AG04449 (cell line): ENCODE measurements around the gene IL17RD.

ENCODE experiments used
- CTCF ChIA-PET: fragments of 350-600 bp; formaldehyde crosslinking; extraction: SDS; loops from one replicate; lab custom pipeline; 2021; ENCODE audit warnings: antibody characterized with exemption; lab: Yijun Ruan, JAX
- POLR2A ChIA-PET: fragments of 400-600, 350-600 bp; formaldehyde crosslinking; extraction: SDS; loops from one replicate; lab custom pipeline; 2020; ENCODE audit warnings: antibody characterized with exemption, inconsistent platforms; lab: Yijun Ruan, JAX
- DNase-seq: peaks from one replicate; pipeline ENCODE4 v3.0.0-alpha.2; 2010; ENCODE audit warnings: low read depth, low spot score
- H3K4me3 ChIP-seq: 2 replicates; pipeline ENCODE4 v1.5.1; 2011; ENCODE audit warnings: low read depth, mild to moderate bottlenecking, control low read depth, low read length
- CTCF ChIP-seq: IDR thresholded peaks from one replicate; pipeline ENCODE4 v1.5.1; 2011; ENCODE audit warnings: mild to moderate bottlenecking, moderate library complexity, low read length, control low read depth, inconsistent platforms; ENCODE audit not compliant: insufficient read depth; ENCODE audit errors: missing control alignments

Gene IL17RD

GRCh38 chr3:57097536-57097935 is 67.6 kb downstream of the IL17RD start:
- H3K4me3 ChIP-seq = no peak overlapping the region
- no peak for TF ChIP-seq CTCF
- POLR2A ChIA-PET = no interaction called here
- no peak for DNase-seq
- CTCF ChIA-PET = interaction anchor here (1.1 to 7.0 kb wide), 2 partner anchors 9 to 126 kb away, joined by 4 to 69 read pairs; no protein-coding TSS in a partner anchor

- no peak overlapping the region for H3K4me3 ChIP-seq
- no peak for TF ChIP-seq CTCF
- CTCF ChIA-PET = interaction anchor here (1.0 to 1.6 kb wide), 8 partner anchors 9 to 758 kb away, joined by 3 to 5 read pairs (median 3); no protein-coding TSS in a partner anchor
- POLR2A ChIA-PET = no interaction called here
- no peak for DNase-seq
These were observed 69.8 kb downstream of the IL17RD start for GRCh38 chr3:57095363-57095762.

- DNase-seq = peak; percentile 16
These were observed 70.6 kb downstream of the IL17RD start for GRCh38 chr3:57094575-57094974.

GRCh38 chr3:57093971-57094535 is 71.1 kb downstream of the IL17RD start:
- H3K4me3 ChIP-seq = no peak overlapping the region
- ChIA-PET POLR2A (no interaction called here), CTCF (interaction anchor here (0.8 to 1.7 kb wide), 5 partner anchors 10 to 105 kb away, joined by 3 to 6 read pairs (median 3); no protein-coding TSS in a partner anchor)
- no peak for DNase-seq
- TF ChIP-seq CTCF = no peak

More at GRCh38 chr3:57094575-57094974, 70.6 kb downstream of the IL17RD start:
- no peak for TF ChIP-seq CTCF
- ChIA-PET POLR2A (no interaction called here), CTCF (interaction anchor here (0.8 to 1.7 kb wide), 5 partner anchors 10 to 106 kb away, joined by 3 to 6 read pairs (median 3); no protein-coding TSS in a partner anchor)
- no peak overlapping the region for H3K4me3 ChIP-seq

- POLR2A ChIA-PET = no interaction called here
- CTCF ChIA-PET = interaction anchor here (1.1 to 1.7 kb wide), 3 partner anchors 11 to 98 kb away, joined by 3 to 6 read pairs (median 4); no protein-coding TSS in a partner anchor
- no peak for DNase-seq
- no peak overlapping the region for H3K4me3 ChIP-seq
- no peak for TF ChIP-seq CTCF
These were observed 71.7 kb downstream of the IL17RD start for GRCh38 chr3:57093489-57093888.

DNA sequence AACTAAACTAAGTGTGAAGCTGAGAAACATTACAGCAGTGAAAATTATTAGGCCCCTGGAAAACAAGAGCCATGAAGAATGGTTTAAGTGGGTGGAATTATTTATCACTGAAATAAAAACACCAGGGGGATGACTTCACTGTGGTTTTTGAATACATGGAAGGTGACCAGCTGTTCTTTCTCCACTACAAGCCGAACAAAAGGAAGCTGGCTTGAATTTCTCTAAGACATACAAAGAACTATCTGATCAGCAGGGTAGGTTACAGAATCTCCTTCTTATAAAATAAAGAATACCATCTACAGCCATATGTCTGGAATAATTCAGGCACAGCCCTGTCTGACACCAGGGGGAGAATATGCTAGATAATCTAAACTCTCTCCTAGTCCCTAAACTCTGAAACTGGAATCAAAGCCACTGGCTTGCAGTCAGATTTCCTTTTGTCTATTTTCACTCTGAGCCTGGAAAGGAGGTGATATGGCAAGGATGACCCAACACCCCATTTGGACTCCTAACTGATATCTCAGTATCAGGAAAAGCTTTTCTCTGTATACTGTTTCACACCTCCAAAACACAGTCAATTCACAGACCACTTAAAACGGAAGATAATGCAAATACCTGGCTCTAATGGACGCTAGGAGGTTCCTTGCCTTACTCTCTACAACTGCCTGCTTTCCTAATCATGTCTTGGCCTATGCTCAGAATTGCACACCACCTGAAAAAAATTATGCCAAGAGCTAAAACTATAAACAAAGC is 73.5 kb downstream of the IL17RD start:
- no peak for DNase-seq
- TF ChIP-seq CTCF = no peak
- POLR2A ChIA-PET = no interaction called here
- CTCF ChIA-PET = interaction anchor here (0.8 to 3.9 kb wide), 2 partner anchors 10 to 96 kb away, joined by 4 to 30 read pairs; no protein-coding TSS in a partner anchor
- no peak overlapping the region for H3K4me3 ChIP-seq
